PFSK-1 (cell line): ENCODE measurements around the gene RBBP6.

ENCODE experiments used
- FOXP2 ChIP-seq: optimal IDR thresholded peaks from 2 replicates; pipeline ENCODE3; 2011; ENCODE audit warnings: borderline replicate concordance, control low read depth, inconsistent platforms; ENCODE audit not compliant: insufficient read depth; ENCODE audit errors: extremely low read length, extremely low read depth
- POLR2AphosphoS5 ChIP-seq: IDR thresholded peaks from 2 replicates; pipeline ENCODE4 v1.6.1; 2012; ENCODE audit warnings: low read depth, mild to moderate bottlenecking, control low read depth, low read length, moderate library complexity
- SIN3A ChIP-seq: IDR thresholded peaks from 2 replicates; pipeline ENCODE4 v1.6.1; 2012; ENCODE audit warnings: mild to moderate bottlenecking, low read length, moderate library complexity, borderline replicate concordance; ENCODE audit not compliant: insufficient read depth
- TAF1 ChIP-seq: IDR thresholded peaks from 2 replicates; pipeline ENCODE4 v1.6.1; 2012; ENCODE audit warnings: low read length, control low read depth, borderline replicate concordance; ENCODE audit not compliant: insufficient read depth
- TF ChIP-seq, protein P1 (sequence below), 2 experiments: IDR thresholded peaks; 2 replicates each; pipeline versions ENCODE4 v1.6.1 to v1.8.0; 2011 to 2012; ENCODE audit warnings: low read depth in 2 of 2, low read length in 2 of 2, control low read depth in 1 of 2, inconsistent platforms in 1 of 2, mild to moderate bottlenecking in 1 of 2, moderate library complexity in 1 of 2; ENCODE audit not compliant: insufficient read depth in 1 of 2

RBBP6 gene

DNA sequence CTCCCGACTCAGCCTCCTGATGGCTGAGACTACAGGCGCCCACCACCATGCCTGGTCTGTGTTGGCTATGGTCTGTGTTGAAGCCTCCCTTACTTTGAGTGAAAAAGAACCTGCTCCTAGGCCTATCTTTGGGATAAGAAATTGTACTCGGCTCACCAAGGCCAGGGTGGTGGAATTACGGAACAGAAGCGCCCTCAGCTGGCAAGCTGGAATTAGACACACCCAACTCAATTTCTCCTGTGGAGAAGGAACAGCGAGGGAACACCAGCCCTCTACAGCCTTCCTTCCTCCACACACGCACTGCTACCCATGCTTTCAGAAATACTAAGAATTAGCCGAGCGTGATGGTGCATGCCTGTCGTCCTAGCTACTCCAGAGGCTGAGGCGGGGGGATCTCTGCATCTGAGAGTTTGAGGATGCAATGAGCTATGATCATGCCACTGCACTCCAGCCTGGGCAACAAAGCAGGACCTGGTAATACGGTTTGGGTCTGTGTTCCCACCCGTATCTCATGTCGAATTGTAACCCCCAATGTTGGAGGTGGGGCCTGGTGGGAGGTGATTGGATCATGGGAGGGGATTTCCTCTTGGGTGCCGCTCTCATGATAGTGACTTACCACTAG lies 40.1 kb upstream of the RBBP6 start:
- TF ChIP-seq SIN3A (no peak), POLR2AphosphoS5 (no peak), FOXP2 (no peak), TAF1 (no peak)
- TF ChIP-seq, protein P1, sequence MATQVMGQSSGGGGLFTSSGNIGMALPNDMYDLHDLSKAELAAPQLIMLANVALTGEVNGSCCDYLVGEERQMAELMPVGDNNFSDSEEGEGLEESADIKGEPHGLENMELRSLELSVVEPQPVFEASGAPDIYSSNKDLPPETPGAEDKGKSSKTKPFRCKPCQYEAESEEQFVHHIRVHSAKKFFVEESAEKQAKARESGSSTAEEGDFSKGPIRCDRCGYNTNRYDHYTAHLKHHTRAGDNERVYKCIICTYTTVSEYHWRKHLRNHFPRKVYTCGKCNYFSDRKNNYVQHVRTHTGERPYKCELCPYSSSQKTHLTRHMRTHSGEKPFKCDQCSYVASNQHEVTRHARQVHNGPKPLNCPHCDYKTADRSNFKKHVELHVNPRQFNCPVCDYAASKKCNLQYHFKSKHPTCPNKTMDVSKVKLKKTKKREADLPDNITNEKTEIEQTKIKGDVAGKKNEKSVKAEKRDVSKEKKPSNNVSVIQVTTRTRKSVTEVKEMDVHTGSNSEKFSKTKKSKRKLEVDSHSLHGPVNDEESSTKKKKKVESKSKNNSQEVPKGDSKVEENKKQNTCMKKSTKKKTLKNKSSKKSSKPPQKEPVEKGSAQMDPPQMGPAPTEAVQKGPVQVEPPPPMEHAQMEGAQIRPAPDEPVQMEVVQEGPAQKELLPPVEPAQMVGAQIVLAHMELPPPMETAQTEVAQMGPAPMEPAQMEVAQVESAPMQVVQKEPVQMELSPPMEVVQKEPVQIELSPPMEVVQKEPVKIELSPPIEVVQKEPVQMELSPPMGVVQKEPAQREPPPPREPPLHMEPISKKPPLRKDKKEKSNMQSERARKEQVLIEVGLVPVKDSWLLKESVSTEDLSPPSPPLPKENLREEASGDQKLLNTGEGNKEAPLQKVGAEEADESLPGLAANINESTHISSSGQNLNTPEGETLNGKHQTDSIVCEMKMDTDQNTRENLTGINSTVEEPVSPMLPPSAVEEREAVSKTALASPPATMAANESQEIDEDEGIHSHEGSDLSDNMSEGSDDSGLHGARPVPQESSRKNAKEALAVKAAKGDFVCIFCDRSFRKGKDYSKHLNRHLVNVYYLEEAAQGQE (IDR thresholded peaks at IDR 0.05; ENCODE audit: insufficient read depth in 1 of 2, low read depth in 2 of 2, low read length in 2 of 2): no peak

DNA sequence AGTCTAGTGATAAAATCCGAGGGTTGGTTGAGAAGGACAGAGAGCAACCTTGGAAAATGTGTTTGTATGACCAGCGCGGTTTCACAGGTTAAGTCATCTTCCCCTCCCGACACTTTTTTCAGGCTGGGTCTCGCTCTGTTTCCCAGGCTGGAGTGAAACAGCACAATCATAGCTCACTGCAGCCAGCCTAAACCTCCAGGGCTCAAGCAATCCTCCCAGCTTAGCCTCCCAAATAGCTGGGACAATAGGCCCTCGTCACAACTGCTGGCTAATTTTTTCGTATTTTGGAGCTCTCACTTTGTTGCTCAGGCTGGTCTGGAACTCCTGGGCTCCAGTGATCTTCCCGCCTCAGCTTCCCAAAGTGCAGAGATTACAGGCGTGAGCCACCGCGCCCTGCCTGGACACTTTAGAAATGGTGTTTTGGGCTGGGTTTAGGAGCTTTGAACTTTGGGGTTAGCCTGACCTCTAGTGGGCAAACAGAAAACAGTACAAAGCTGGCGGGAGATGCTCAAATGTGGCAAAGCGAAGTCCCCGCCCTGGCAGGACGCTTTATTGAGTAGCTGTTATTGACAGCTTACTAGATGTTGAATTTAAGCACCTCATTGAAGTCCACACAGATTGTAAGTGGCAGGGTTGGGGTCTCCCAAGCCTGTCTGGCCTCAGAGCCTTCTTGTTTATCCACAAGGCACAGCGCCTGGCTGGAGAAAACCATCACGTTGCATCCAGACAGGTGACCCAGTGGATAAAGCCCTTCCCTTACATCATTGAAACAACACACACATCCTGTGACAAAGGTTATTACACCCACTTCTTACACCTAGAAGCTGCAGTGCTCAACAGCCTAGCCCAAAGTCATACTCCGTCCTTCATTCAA lies 34.7 kb upstream of the RBBP6 start:
- TF ChIP-seq POLR2AphosphoS5 (no peak), TAF1 (no peak), SIN3A (no peak), FOXP2 (no peak)
- TF ChIP-seq, protein P1 (IDR thresholded peaks at IDR 0.05; ENCODE audit: insufficient read depth in 1 of 2, low read depth in 2 of 2, low read length in 2 of 2): no peak

DNA sequence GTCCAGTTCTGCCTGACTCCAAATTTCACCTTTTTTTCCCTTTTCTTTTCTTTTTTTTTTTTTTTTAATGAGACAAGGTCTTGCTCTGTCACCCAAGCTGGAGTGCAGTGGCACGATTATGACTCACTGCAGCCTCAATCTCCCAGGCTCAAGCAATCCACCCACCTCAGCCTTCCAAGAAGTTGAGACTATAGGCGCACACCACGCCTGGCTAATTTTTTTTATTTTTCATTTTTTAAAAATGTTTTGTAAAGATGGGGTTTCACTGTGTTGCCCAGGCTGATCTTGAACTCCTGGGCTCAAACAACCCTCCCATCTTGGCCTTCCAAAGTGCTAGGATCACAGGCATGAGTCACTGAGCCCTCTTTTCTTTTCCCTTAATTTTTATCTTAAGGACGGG lies 33.4 kb upstream of the RBBP6 start:
- TF ChIP-seq, protein P1 (IDR thresholded peaks at IDR 0.05; ENCODE audit: insufficient read depth in 1 of 2, low read depth in 2 of 2, low read length in 2 of 2): no peak
- no peak for TF ChIP-seq FOXP2
- no peak for TF ChIP-seq SIN3A
- TF ChIP-seq TAF1: no peak
- TF ChIP-seq POLR2AphosphoS5: no peak

DNA sequence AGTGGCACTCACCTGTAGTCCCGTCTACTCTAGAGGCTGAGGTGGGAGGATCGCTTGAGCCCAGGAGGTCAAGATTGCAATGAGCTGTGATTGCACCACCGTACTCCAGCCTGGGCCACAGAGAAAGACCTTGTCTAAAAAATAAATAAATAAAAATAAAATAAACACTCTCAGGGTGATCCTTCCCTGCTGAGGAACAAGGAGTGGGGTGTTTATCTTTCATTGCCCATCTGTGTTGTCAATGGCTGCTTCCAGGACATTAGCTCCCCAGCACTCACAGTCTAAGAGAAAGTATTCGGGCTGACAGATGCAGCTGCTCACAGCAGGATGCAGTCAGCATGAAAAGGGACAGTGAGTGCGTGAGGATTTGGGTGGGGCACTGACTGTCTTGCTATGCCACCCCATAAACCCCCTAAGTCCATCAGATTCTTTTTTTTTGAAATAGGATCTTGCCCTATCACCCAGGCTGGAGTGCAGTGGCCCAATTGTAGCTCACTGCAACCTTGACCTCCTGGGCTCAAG lies 31.3 kb upstream of the RBBP6 start:
- TF ChIP-seq POLR2AphosphoS5 (no peak), FOXP2 (no peak), SIN3A (no peak), TAF1 (no peak)
- TF ChIP-seq, protein P1 (IDR thresholded peaks at IDR 0.05; ENCODE audit: insufficient read depth in 1 of 2, low read depth in 2 of 2, low read length in 2 of 2): no peak
